Activated T-helper 17 cell treated with anti-CD3 and anti-CD28 coated beads, Interleukin-2, amount 50 U/mL, for 72 hours (primary cell): Measurements from ENCODE around the gene CDC42EP3. TPM values are rescaled to one million over a fixed set of nuclear protein-coding genes. Genes with fewer than 3 reads are reported as not detected.

Source experiments
- ATAC-seq: fragments of 150-1000 bp; cut with Tn5 transposase; replicated peaks from 2 replicates; pipeline ENCODE4 v1.10.0; 2021; ENCODE audit warnings: mild to moderate bottlenecking, moderate library complexity
- H3K27ac Mint-ChIP-seq: one replicate; pipeline ENCODE4 v1.8.0; 2022; ENCODE audit warnings: mixed read lengths
- H3K27me3 Mint-ChIP-seq: one replicate; pipeline ENCODE4 v1.8.0; 2022; ENCODE audit warnings: mixed read lengths
- H3K36me3 Mint-ChIP-seq: one replicate; pipeline ENCODE4 v1.8.0; 2022; ENCODE audit warnings: low read depth, mild to moderate bottlenecking, mixed read lengths
- H3K4me1 Mint-ChIP-seq: one replicate; pipeline ENCODE4 v1.8.0; 2022; ENCODE audit warnings: mixed read lengths
- H3K4me3 Mint-ChIP-seq: one replicate; pipeline ENCODE4 v1.8.0; 2022; ENCODE audit warnings: mild to moderate bottlenecking, mixed read lengths
- H3K9me3 Mint-ChIP-seq: one replicate; pipeline ENCODE4 v1.8.0; 2022; ENCODE audit warnings: mixed read lengths
- total RNA-seq, 2 donors: library from RNA; stranded (reverse); gene quantifications; one replicate each; pipeline ENCODE4 v1.2.3, GENCODE V29; 2022

Gene CDC42EP3
- total RNA-seq, 2 donors from 2014 or later, result 33.5 to 40.9 TPM

- H3K27me3 Mint-ChIP-seq, result no peaks in the 10 kb centered on the region
- no peak overlapping the region for H3K27ac Mint-ChIP-seq
- H3K4me1 Mint-ChIP-seq, result no peaks in the 10 kb centered on the region
- H3K4me3 Mint-ChIP-seq, result no peak overlapping the region
- no peaks in the 10 kb centered on the region for H3K36me3 Mint-ChIP-seq
- ATAC-seq, result no peak
- peaks cover 4% of the 10 kb centered on the region for H3K9me3 Mint-ChIP-seq
These were observed 23.9 kb upstream of the CDC42EP3 start for GRCh38 chr2:37695336-37695735.

DNA sequence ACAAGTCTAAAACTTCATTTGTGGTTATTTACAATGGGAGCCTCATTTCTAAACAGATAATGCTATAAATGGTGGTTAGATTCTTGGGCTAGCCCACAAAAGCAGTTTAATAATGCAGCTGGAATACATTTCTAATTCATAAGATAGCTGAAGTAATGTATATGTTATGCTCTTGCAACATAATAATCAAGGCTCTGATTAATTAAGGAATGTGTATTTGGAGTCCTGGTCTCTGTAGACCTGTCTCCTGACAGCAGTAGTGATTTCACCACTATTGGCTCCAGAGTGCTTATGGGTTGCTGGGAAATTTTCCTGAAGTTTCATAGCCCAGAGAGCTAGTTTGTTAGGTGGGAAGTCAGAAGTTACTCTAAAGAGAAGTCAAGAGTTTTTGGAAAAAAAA lies 21.3 kb upstream of the CDC42EP3 start:
- no peaks in the 10 kb centered on the region for H3K27me3 Mint-ChIP-seq
- H3K27ac Mint-ChIP-seq, result no peak overlapping the region
- H3K4me1 Mint-ChIP-seq, result no peaks in the 10 kb centered on the region

GRCh38 chr2:37689751-37690150 lies 18.3 kb upstream of the CDC42EP3 start:
- no peaks in the 10 kb centered on the region for H3K36me3 Mint-ChIP-seq
- no peak overlapping the region for H3K4me3 Mint-ChIP-seq
- H3K4me1 Mint-ChIP-seq, result no peaks in the 10 kb centered on the region
- no peak overlapping the region for H3K27ac Mint-ChIP-seq
- ATAC-seq, result no peak
- no peaks in the 10 kb centered on the region for H3K9me3 Mint-ChIP-seq
- H3K27me3 Mint-ChIP-seq, result no peaks in the 10 kb centered on the region

More for the DNA sequence above, 21.3 kb upstream of the CDC42EP3 start:
- no peak for ATAC-seq
- no peak overlapping the region for H3K4me3 Mint-ChIP-seq
- no peaks in the 10 kb centered on the region for H3K9me3 Mint-ChIP-seq
- no peaks in the 10 kb centered on the region for H3K36me3 Mint-ChIP-seq

- peaks cover under 1% of the 10 kb centered on the region for H3K9me3 Mint-ChIP-seq
These were observed 17.5 kb upstream of the CDC42EP3 start for GRCh38 chr2:37688771-37689468.

DNA sequence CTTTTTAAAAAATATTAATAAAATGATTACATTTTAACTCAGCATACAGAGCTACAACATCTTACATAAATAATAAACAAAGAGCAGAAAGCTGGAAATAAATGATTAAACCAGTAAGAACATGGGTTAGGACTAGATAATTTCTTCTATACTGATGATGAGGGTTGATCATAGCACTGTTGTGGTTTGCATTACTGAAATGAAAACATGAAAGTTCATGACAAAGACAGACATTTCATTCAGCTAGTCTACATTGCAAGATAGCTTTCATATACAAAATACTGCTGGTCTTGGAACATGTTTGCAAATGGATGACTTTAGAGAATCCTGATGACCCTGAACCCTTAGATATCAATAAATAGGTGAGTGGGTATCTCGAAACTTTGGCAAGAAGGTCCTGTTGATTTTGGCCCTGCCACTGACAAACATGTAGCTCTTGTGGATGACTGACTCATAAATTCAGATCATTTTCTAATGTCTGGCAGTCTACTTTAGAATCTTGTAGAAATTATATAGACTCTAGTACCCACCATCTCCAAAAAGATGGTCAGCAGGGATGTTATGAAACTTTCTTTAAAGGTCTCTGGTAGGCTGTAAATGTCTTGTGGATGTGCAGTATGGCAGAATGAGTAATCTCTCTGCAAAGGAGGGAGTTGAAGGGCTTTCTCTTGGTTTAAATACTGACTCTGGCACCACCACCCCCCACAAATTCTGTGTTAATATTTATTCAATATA lies 15.5 kb upstream of the CDC42EP3 start:
- H3K27ac Mint-ChIP-seq, result no peak overlapping the region
- peaks cover 17% of the 10 kb centered on the region for H3K4me1 Mint-ChIP-seq
- H3K27me3 Mint-ChIP-seq, result no peaks in the 10 kb centered on the region
- peaks cover 11% of the 10 kb centered on the region for H3K9me3 Mint-ChIP-seq
- ATAC-seq, result peak; percentile 75
- no peaks in the 10 kb centered on the region for H3K36me3 Mint-ChIP-seq
- no peak overlapping the region for H3K4me3 Mint-ChIP-seq

More at GRCh38 chr2:37688771-37689468, 17.5 kb upstream of the CDC42EP3 start:
- Mint-ChIP-seq H3K4me3 (no peak overlapping the region), H3K27ac (no peak overlapping the region), H3K27me3 (no peaks in the 10 kb centered on the region), H3K36me3 (no peaks in the 10 kb centered on the region), H3K4me1 (peaks cover 4% of the 10 kb centered on the region)
- ATAC-seq, result no peak

DNA sequence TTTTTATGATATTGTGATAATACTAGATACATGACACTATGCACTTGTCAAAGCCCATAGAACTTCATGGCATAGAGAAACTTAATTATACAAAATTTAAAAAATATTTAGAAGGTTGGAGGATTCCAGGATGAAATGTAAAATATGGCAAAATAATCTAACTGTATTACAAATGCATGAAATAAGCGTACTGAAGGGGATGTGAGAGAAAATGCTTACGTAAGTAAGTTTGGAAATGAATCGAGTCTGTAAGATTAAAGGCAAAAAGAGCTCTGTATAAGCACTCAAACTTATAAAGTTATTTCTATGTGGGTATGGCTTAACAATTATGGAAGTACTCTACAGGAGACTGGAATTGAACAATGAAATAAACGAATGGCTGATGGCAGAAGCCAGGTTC lies 13.4 kb upstream of the CDC42EP3 start:
- H3K4me1 Mint-ChIP-seq, result peaks cover 22% of the 10 kb centered on the region

GRCh38 chr2:37683921-37684780 lies 12.7 kb upstream of the CDC42EP3 start:
- Mint-ChIP-seq H3K4me3 (peak overlapping the region; percentile 58), H3K27ac (peak overlapping the region; percentile 91), H3K9me3 (peaks cover 11% of the 10 kb centered on the region), H3K4me1 (peaks cover 22% of the 10 kb centered on the region), H3K27me3 (no peaks in the 10 kb centered on the region), H3K36me3 (no peaks in the 10 kb centered on the region)
- ATAC-seq, result peak; percentile 93

More for the DNA sequence above, 13.4 kb upstream of the CDC42EP3 start:
- Mint-ChIP-seq H3K27me3 (no peaks in the 10 kb centered on the region), H3K36me3 (no peaks in the 10 kb centered on the region), H3K4me3 (no peak overlapping the region), H3K27ac (no peak overlapping the region), H3K9me3 (peaks cover 11% of the 10 kb centered on the region)
- ATAC-seq, result no peak

- no peaks in the 10 kb centered on the region for H3K27me3 Mint-ChIP-seq
- H3K36me3 Mint-ChIP-seq, result no peaks in the 10 kb centered on the region
- peaks cover 22% of the 10 kb centered on the region for H3K4me1 Mint-ChIP-seq
- peak overlapping the region; percentile 58 for H3K4me3 Mint-ChIP-seq
- peak overlapping the region; percentile 91 for H3K27ac Mint-ChIP-seq
- ATAC-seq, result no peak
- H3K9me3 Mint-ChIP-seq, result peaks cover 11% of the 10 kb centered on the region
These were observed 11.8 kb upstream of the CDC42EP3 start for GRCh38 chr2:37683241-37683640.

DNA sequence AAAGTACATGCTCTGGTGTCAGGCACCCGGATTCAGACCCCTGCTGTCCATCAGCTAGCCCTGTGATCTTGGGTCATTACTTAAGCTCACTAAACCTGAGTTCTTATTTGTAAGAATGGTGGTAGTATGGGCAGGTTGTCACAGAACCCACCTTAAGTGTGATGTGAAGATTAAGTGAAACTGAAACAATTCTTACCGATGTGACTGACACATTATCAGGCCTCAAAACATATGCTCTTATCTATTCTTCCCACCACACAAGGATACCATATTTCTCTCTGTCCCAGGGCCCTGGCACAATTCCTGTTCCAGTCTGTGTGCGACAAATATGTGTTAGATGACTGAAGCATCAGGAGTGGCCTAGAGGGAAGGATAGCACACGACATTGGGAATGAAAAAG lies 11.0 kb upstream of the CDC42EP3 start:
- Mint-ChIP-seq H3K27ac (peak overlapping the region; percentile 91), H3K9me3 (peaks cover 11% of the 10 kb centered on the region), H3K36me3 (no peaks in the 10 kb centered on the region), H3K4me1 (peaks cover 22% of the 10 kb centered on the region), H3K27me3 (no peaks in the 10 kb centered on the region), H3K4me3 (peak overlapping the region; percentile 16)
- no peak for ATAC-seq

DNA sequence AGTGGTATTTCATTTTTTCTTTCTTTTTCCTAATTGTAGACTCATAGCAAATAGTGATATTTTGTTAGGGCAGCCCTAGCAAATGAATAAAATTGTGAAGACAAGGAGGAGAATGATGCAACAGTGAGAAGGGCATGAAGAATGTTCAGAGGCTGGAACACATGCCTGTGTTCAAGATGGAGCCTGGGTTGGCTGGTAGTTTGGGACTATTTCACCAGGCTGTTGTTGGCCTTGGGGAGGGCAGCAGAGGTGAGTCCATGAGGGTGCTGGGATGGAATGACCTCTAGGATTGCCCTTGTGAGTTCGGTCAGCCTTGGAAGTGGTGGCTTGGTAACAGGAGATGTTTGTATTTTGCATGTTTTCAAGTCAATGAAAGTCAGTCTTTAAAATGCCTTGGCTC lies 10.1 kb upstream of the CDC42EP3 start:
- Mint-ChIP-seq H3K27me3 (no peaks in the 10 kb centered on the region), H3K9me3 (peaks cover 11% of the 10 kb centered on the region), H3K4me3 (no peak overlapping the region), H3K27ac (peak overlapping the region; percentile 32), H3K4me1 (peaks cover 23% of the 10 kb centered on the region), H3K36me3 (no peaks in the 10 kb centered on the region)
- ATAC-seq, result no peak

GRCh38 chr2:37679072-37679695 lies 7.7 kb upstream of the CDC42EP3 start:
- Mint-ChIP-seq H3K9me3 (peaks cover 11% of the 10 kb centered on the region), H3K27me3 (no peaks in the 10 kb centered on the region), H3K36me3 (no peaks in the 10 kb centered on the region), H3K4me3 (no peak overlapping the region), H3K4me1 (peaks cover 26% of the 10 kb centered on the region), H3K27ac (no peak overlapping the region)
- ATAC-seq, result no peak

- no peaks in the 10 kb centered on the region for H3K27me3 Mint-ChIP-seq
- no peaks in the 10 kb centered on the region for H3K9me3 Mint-ChIP-seq
- H3K4me1 Mint-ChIP-seq, result peaks cover 8% of the 10 kb centered on the region
- no peak overlapping the region for H3K27ac Mint-ChIP-seq
- H3K4me3 Mint-ChIP-seq, result no peak overlapping the region
- ATAC-seq, result peak; percentile 25
- H3K36me3 Mint-ChIP-seq, result no peaks in the 10 kb centered on the region
These were observed 4.8 kb upstream of the CDC42EP3 start for GRCh38 chr2:37676274-37676673.

- H3K4me3 Mint-ChIP-seq, result no peak overlapping the region
- H3K27ac Mint-ChIP-seq, result no peak overlapping the region
- peaks cover 12% of the 10 kb centered on the region for H3K36me3 Mint-ChIP-seq
- H3K9me3 Mint-ChIP-seq, result no peaks in the 10 kb centered on the region
- no peaks in the 10 kb centered on the region for H3K27me3 Mint-ChIP-seq
- no peak for ATAC-seq
- peaks cover 5% of the 10 kb centered on the region for H3K4me1 Mint-ChIP-seq
These were observed 3.5 kb upstream of the CDC42EP3 start for GRCh38 chr2:37674946-37675345.

DNA sequence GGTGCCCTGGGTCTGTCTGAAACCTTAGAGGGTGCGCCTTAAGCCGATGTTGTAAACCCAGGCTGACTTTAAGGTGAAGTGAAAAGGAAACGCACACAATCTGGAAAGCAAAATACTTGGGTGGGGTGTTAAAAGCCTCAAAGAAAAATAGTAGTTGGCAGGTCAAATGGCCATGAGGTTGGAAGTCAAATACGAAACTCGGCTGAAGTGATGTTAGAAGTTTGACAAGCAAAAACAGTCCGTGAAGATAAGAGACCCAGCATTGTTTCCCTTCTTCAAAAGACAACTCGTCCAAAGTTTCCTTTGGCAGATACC lies 1.4 kb upstream of the CDC42EP3 start:
- no peak for ATAC-seq
- Mint-ChIP-seq H3K36me3 (peaks cover 31% of the 10 kb centered on the region), H3K27ac (peak overlapping the region; percentile 61), H3K4me1 (peaks cover 19% of the 10 kb centered on the region), H3K9me3 (no peaks in the 10 kb centered on the region), H3K4me3 (peak overlapping the region; percentile 97), H3K27me3 (no peaks in the 10 kb centered on the region)
